HG03175 (cell line): ENCODE data around the gene C17orf107.
"Not testable (repeated sequence)": the region's sequence is repeated elsewhere in the genome, so short reads cannot be mapped to it uniquely, and the experiment has no call there.

Experiments
- ATAC-seq: cut with Tn5 transposase; IDR thresholded peaks from one replicate; pipeline ENCODE4 v1.9.1; 2021; ENCODE audit warnings: mild to moderate bottlenecking, moderate library complexity; ENCODE audit not compliant: unreplicated experiment

Gene C17orf107

DNA sequence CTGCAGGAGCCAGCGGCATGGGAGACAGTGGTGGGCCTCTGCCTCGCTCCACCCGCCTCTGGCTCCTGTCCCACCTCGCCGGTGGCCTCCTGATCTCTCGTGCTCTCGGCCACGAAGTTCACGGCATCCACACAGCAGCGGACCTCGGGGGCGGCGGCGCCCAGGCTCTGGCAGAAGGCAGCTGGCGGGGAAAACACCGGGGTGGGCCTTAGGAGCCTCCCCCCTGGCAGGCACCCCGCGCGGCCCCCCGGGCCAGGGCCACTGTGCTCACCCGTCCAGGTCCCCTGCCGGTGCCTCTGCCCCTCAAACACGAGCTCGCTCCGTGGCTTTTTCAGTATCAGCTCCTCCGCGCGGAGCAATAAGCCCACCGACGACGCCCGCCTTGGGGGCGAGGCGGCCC is 409 bp upstream of the C17orf107 start:
- ATAC-seq = no peak

DNA sequence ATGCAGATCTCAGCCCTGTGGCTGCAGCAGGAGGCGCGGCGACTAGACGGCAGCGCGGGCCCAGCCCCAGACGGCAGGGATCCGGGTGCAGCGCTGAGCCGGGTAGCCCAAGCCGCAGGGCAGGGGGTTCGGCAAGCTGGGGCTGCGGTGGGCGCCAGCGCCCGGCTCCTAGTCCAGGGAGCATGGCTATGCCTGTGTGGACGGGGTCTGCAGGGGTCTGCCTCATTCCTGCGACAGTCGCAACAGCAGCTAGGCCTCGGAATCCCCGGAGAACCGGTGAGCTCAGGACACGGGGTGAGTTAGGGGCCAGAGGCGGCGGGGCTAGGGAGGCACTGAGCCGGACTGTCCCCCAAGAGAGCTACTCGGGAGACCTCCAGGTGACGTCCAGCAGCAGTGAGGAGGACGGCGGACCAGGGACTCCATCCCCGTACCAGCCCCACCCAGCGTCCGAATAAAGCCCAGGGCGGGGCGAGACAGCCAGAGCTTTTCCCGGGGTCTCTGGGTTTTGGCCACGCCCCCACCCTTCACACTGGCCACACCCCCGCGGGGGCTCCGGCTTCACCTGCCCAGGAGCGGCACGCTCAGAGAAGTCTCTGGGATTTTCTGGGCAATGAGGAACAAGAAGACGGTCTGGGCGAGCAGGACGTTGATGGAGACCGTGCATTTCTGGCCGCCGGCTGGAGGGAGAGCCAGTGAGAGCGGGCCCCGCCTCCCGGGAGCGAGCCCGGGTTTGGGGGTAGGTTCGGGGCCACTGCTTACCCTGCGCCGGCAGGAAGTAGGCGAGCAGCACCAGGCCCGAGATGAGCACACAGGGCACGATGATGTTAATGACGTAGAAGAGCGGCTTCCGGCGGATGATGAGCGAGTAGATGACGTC is 1.1 kb downstream of the C17orf107 start:
- no peak for ATAC-seq

DNA sequence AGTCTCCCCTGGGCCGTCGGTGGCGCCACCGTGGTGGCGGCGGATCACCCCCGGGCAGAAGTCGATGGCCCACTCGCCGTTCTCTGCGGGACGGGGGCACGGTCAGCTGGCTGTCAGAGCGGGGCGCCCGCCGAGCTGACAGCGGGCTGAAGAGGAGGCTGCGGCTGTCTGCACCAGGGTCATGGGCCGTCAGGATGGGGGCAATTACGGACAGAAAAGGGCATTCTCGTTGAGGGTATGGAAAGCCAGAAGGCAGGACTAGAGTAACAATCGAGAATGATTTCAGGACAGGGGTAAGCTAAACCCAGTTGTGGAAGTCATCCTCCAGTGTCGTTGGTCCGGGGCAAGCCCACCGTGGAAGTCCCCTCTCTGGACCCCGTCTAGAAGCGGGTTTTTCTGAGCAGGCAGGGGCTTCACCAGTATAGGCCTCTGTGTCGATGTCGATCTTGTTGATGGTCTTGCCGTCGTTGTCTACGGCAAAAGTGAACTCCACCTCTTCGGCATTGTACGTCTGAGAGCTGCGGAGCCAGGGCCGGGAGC is 1.8 kb downstream of the C17orf107 start:
- ATAC-seq = no peak

DNA sequence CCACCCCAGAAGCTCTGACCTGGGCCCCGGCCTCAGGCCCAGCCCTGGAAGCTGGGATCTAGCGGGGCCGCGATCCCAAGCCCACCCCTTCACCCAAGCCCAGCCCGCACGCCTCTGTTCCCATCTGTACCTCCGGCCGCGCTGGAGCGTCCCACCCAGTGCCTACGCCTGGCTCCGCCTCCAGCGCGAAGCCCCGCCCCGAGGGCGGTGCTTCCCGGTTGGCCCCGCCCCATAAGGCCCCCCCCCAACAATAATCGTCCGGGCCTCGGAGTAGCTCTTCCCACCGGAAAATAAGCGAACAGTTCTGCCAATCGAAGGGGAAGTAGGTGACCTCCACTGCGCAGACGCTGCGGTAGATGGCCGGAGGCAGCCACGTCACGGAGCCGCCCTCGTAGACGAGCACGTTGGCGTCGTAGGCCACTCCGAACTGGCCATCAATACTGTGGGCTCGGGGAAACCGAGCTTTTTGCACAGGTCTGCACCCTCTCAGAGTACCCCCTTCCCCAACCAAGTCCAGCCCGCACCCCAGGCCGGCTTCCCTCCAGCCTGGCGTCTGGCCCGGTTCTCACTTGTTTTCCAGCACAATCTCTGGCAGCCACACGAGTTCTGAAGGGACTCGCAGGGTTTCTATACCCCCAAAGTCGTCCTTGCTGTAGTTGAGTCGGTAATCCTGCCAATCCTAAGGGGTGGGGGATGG is 2.5 kb downstream of the C17orf107 start:
- no peak for ATAC-seq

DNA sequence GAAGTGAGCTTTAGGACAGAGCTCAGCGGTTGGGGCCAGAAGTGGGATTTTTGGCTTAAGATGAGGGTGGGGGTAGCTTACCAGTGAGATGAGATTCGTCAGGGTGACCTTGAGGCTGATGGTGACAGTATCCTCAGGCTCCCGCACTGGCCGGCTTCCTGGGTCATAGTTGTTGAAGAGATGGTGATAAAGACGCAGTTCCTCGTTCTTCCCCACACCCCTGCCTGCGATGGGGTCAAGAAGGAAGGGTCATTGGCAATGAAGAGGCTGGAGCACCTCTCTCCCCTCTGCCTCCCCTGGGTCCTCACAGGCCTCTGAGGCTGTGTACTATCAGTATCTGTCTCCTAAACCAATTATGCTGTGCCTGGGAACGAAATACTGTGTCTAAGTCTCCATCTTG is 3.2 kb downstream of the C17orf107 start:
- ATAC-seq = no peak

DNA sequence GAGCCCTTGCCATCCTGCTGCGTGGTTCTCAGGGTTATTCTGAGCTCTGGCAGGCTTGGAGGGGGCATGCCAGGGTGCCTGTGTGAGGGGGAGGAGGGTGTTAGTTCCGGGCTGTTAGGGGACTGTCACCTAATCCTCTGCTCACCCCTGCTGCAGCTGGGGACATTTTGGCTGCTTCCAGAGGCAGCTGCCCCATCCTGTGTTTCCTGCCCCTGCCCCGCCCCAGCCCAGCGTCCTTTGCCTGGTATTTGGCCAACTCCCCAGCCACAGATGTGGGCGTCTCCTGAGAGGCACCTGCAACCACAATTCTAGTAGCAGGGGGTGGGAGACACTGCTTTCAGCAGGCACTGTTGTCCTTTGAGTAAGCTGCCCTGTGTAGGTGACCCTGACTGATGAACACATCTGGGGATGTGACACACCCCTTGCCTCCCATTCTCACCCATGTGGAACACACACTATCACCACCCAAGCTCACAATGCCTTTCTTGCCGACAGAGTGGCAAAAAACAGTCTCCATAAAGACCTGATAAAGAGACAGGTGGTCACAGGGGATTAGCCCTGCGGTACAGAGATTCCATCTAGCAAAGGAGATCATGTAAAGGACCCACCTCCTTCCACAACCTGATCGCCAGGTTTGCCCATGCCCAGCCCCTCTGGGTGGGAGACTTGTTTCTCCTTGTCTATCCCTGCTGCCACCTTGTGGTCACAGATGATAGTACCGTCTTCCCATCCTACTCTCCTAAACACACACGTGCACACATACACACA is 3.9 kb downstream of the C17orf107 start, which contains the start of gene CHRNE:
TSS of gene CHRNE (minus strand) at position 48 of the 768 bp plus-strand sequence. CDS start at position 13, 35 bp downstream.
- no peak for ATAC-seq

DNA sequence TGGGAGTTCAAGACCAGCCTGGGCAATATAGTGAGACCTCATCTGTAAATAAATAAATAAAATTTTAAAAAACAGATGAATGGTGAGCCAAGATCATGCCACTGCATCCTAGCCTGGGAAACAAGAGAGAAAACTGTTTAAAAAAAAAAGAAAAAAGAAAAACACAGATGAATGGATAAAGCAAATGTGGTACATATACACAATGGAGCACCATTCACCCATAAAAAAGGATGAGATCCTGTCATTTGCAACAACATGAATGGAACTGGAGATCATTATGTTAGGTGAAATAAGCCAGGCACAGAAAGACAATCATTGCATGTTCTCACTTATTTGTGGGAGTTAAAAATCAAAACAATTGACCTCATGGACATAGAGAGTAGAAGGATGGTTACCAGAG is 7.3 kb downstream of the C17orf107 start:
- not testable (repeated sequence) for ATAC-seq

DNA sequence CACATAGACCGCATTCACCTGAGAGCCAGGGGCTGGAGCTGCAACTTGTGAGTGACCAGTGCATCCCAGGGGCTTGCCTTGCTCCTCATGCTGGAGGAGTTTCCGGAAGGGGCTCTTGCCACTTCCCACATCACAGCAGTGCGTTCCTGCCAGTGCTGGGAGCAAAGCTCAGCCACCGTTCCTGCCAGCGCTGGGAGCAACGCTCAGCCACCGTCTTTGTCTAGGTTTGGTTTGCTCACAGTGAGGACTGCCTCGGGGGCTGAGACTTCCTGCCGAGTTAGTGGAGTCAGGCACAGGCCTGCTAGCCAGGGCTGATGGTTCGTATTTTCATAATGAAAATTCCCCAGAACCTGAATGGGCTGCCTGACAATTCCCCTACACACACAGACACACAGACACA is 9.0 kb downstream of the C17orf107 start:
- no peak for ATAC-seq

DNA sequence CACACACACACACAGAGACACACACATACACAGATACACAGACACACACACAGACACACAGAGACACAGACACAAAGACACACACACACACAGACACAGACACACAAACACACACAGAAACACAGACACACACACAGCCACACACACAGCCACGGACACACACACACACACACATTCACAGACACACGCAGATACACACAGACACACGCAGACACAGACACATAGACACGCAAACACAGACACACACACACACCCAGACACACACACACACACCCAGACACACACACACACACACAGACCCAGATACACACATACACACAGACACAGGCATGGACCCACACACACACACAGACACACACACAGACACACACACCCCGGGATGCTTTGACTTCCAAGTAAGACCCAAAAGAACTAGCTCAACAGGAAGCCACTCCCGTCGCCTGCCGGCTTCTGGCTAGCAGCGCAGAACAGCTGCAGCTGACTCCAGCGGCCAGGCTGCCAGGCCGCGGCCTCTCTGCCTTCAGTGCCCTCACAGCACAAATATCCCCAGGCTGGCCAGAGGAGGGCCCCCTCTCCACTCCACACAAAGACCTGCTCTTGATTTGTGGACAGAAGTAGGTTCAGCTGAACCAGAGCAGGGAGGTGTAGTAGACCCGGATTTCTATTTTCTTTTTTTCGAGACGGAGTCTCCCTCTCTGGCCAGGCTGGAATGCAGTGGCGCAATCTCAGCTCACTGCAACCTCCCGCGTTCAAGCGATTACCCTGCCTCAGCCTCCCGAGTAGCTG is 9.6 kb downstream of the C17orf107 start:
- ATAC-seq = peak; percentile 46

DNA sequence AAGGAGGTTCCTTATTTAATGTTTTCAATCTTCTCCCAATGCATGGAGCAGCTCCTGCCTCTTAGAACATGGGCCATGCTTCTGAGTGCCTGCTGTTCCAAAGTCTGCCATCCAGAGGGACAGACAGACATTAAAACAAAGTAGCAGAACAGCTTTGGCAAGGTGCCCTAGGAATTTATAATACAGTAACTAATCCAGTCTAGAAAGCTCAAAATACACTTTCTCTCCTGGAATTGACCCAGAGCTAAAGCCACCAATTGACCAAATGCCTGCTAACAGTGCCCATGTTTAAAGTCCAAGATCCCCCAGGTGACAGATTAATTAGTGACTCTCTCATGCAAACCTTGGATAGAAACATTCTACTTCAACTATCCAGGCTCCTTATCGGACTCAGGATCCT is 14.7 kb downstream of the C17orf107 start:
- no peak for ATAC-seq

DNA sequence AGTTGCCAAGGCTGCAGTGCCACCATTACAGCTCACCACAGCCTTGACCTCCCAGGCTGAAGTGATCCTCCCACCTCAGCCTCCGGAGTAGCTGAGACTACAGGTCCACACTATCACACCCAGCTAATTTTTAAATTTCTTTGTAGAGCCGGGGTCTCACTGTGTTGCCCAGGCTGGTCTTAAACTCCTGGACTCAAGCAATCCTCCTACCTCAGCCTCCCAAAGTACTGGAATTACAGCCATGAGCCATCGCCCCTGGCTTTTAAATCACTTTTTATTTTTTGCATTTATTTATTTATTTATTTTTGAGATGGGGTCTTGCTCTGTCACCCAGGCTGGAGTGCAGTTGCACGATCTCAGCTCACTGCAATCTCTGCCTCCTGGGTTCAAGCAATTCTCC is 15.2 kb downstream of the C17orf107 start:
- not testable (repeated sequence) for ATAC-seq

DNA sequence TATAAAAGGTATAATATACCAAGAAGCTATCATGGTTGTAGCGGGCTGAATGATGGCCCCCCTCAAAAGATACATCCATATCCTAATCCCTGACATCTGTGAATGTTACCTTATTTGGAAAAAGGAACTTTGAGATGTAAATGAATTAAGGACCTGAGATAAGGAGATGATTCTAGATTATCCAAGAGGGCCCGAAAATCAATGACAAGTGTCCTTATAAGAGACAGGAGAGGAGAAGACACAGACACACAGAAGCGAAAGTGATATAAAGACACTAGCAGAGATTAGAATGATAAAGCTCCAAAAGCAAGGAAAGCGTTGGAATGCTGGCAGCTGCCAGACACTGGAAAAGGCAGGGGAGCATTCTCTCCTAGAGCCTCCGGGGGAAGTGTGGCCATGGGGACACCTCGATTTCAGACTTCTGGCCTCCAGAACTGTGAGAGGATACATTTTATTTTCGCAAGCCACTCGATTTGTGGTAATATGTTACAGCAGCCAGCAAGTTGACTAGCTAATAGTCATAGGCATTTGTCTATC is 20.2 kb downstream of the C17orf107 start:
- no peak for ATAC-seq

DNA sequence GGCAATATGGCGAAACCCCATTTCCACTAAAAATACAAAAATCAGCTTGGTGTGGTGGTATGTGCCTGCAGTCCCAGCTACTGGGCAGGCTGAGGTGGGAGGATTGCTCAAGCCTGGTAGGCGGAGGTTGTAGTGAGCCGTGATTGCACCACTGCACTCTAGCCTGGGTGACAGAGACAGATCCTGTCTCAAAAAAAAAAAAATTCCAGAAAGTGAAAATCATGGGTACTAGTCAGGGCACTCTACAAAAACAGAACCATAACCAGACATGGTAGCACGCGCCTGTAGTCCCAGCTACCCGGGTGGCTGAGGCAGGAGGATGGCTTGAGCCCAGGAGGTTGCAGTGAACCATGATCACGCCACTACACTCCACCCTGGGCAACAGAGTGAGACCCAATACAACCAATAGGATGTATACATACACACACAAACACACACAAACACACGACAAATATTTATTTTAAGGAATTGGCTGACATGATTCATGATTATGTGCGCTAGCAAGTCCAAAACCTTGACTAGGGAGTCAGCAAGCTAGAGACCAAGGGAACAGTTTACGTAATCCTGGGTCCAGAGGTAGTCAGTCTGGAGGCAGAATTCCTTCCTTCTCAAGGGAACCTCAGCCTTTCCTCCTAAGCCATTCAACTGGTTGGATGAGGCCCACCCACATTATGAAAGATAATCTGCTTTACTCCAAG is 21.2 kb downstream of the C17orf107 start:
- no peak for ATAC-seq

DNA sequence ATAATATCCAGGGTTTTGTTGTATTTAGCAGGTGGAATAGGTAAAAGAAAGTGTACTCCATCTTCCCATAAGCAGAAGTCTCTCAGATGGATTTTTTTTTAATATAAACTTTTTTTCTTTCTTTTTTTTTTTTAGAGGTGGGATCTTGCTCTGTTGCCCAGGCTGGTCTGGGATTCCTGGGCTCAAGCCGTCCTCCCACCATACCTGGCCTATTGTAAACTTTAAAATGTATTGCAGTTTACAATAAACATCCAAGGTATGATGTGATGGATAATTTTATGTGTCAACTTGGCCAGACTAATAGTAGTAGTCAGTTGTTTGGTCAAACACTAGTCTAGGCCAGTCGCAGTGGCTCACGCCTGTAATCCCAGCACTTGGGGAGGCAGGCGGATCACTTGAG is 22.0 kb downstream of the C17orf107 start:
- ATAC-seq = no peak

DNA sequence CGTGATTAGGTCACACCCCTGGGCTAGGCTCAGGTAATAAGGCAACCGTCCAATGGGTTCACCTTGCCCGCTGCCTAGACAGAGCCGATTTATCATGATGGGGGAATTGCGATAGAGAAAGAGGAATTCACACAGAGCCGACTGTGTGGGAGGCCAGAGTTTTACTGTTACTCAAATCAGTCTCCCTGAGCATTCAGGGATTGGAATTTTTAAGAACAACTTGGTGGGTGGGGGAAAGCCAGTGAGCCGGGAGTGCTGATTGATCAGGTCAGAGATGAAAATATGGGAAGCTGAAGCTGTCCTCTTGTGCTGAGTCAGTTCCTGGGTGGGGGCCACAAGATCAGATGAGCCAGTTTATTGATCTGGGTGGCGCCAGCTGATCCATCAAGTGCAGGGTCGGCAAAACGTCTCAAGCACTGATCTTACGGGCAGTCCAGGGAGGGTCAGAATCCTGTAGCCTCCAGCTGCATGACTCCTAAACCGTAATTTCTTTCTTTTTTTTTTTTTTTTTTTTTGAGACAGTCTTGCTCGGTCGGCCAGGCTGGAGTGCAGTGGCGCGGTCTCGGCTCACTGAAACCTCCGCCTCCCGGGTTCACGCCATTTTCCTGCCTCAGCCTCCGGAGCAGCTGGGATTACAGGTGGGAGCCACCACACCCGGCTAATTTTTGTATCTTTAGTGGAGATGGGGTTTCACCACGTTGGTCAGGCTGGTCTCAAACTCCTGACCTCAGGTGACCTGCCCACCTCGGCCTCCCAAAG is 27.4 kb downstream of the C17orf107 start:
- ATAC-seq = not testable (repeated sequence)

DNA sequence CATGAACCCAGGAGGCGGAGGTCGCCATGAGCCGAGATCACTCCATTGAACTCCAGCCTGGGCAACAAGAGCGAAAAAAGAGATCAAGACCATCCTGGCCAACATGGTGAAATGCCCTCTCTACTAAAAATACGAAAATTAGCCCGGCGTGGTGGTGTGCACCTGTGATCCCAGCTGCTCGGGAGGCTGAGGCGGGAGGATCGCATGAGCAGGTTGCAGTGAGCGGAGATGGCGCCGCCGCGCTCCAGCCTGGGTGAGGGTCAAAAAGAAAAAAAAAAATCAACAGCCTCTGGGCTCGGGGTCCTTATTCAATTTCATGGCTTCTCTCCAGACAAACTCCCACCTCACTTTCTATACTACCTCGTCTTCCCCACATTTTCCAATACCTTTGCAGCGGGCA is 29.5 kb downstream of the C17orf107 start:
- no peak for ATAC-seq

DNA sequence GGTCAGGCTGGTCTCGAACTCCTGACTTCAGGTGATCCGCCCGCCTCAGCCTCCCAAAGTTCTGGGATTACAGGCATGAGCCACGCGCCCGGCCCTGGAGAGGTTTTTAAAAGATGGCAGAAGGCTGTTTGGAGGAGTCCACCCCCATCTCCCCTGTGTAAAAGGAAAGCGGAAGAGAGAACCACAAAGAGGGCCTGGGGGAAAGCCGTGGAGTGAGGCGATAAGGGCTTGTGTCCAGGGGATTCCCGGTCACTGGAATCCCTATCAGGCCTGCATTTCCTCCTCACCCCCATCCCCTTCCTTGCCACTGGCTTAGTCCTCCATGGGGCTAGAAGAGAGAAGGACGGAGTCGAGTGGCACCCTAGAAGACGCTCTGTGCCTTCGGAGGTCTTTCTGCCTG is 32.6 kb downstream of the C17orf107 start, which contains the start of gene GP1BA:
TSS of gene GP1BA (plus strand) at position 315 of the 400 bp plus-strand sequence. CDS start 328 bp downstream, outside the sequence.
- ATAC-seq = no peak

DNA sequence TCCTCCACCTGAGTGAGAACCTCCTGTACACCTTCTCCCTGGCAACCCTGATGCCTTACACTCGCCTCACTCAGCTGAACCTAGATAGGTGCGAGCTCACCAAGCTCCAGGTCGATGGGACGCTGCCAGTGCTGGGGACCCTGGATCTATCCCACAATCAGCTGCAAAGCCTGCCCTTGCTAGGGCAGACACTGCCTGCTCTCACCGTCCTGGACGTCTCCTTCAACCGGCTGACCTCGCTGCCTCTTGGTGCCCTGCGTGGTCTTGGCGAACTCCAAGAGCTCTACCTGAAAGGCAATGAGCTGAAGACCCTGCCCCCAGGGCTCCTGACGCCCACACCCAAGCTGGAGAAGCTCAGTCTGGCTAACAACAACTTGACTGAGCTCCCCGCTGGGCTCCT is 33.4 kb downstream of the C17orf107 start:
- ATAC-seq = no peak

DNA sequence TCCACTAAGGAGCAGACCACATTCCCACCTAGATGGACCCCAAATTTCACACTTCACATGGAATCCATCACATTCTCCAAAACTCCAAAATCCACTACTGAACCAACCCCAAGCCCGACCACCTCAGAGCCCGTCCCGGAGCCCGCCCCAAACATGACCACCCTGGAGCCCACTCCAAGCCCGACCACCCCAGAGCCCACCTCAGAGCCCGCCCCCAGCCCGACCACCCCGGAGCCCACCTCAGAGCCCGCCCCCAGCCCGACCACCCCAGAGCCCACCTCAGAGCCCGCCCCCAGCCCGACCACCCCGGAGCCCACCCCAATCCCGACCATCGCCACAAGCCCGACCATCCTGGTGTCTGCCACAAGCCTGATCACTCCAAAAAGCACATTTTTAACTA is 34.3 kb downstream of the C17orf107 start:
- ATAC-seq = no peak
